Stimulated activated CD4-positive, alpha-beta T cell treated with anti-CD3 and anti-CD28 coated beads, Interleukin-12 subunit alpha, Interleukin-12 subunit beta, amount 100 ng/mL, for 4 hours (primary cell): ENCODE data around the gene RPH3AL.

Experiments
- DNase-seq: peaks from one replicate; pipeline ENCODE4 v3.0.0-alpha.2; 2020

Gene RPH3AL

GRCh38 chr17:313911-314613 lies 38.5 kb downstream of the RPH3AL start:
- no peak for DNase-seq

DNA sequence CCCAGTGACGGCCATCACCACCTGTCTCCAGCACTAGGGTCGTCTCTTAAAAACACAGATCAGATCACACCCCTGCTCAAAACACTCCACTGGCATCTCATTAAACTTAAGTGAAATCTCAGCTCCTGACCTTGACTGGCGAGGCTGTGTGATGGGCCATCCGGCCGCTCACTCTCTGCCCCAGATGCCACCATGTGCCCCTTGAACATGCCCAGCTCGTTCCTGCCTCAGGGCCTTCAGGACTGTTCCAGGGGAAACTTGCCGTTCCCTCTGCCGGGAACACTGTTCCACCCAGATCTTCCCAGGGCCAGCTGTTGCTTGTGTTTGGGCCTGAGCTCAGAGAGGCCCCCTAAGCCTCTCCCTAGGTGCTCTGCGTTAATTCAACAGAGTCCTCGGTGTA lies 39.4 kb downstream of the RPH3AL start:
- no peak for DNase-seq

GRCh38 chr17:312476-313148 lies 40.0 kb downstream of the RPH3AL start:
- DNase-seq = no peak

- DNase-seq = no peak
These were observed 41.4 kb downstream of the RPH3AL start for GRCh38 chr17:311119-311782.

GRCh38 chr17:310111-311010 lies 42.2 kb downstream of the RPH3AL start:
- no peak for DNase-seq

- DNase-seq = no peak
These were observed 43.2 kb downstream of the RPH3AL start for GRCh38 chr17:309361-309888.

GRCh38 chr17:307741-308507 lies 44.7 kb downstream of the RPH3AL start:
- DNase-seq = no peak

DNA sequence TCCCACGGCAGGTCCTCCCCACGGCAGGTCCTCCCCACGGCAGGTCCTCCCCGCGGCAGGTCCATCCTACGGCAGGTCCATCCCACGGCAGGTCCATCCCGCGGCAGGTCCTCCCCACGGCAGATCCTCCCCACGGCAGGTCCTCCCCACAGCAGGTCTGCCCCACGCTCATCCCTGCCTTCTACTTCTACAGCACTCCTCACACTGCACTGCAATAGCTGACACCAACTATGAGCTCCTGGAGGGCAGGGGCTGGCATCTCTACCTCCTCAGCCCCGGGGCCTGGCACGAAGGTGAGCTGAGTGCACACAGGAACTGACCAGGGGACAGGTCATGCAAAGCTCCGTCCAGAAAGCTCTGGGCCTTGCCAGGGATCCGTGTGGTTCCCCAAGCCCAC lies 45.3 kb downstream of the RPH3AL start:
- DNase-seq = no peak

DNA sequence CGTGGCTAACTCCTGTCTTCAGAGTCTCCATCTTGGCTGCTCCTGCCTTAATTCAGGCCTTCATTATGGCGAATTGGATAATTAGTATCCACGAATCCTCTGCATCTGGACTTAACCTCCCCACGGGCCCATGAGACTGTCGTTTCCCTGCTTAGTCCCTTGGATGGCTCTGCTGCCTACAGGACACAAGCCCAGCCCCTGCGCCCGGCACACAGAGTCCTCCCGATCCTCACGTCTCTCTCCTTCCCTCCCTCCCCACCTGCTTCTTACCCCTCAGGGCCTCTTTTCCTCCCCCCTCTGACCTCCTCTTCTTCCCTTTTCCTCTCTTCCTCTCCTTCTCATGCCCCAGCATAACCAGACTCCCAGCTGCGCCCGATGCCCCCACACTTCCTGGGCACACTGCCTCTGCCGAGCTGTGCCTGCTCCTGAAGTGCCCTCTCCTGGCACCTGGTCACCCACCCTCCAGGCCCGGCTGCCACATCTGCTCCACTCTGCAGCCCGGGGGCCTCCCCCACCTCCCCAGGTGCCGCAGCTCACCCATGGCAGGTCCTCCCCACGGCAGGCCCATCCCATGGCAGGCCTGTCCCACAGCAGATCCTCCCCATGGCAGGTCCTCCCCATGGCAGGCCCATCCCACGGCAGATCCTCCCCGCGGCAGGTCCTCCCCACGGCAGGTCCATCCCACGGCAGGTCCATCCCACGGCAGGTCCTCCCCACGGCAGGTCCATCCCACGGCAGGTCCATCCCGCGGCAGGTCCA lies 45.9 kb downstream of the RPH3AL start:
- DNase-seq = no peak

- DNase-seq = no peak
These were observed 46.5 kb downstream of the RPH3AL start for GRCh38 chr17:306116-306515.

- DNase-seq = no peak
These were observed 47.3 kb downstream of the RPH3AL start for GRCh38 chr17:305090-305976.

- DNase-seq = no peak
These were observed 48.1 kb downstream of the RPH3AL start for GRCh38 chr17:304461-304860.

DNA sequence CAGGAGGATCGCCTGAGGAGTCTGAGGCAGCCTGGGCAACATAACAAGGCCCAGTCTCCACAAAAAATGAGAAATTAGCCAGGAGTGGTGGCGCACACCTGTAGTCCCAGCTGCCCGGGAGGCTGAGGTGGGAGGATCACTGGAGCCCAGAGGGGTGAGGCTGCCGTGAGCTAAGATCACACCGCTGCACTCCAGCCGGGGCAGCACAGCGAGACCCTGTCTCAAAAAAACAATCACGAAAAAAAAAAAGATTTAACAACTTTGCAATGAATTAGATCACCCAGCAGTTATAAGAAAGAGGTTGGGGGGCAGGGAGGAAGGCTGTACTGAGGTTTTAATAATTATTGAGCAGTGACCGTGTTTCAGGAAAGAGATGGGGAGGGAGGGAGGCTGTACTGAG lies 49.4 kb downstream of the RPH3AL start:
- DNase-seq = no peak

DNA sequence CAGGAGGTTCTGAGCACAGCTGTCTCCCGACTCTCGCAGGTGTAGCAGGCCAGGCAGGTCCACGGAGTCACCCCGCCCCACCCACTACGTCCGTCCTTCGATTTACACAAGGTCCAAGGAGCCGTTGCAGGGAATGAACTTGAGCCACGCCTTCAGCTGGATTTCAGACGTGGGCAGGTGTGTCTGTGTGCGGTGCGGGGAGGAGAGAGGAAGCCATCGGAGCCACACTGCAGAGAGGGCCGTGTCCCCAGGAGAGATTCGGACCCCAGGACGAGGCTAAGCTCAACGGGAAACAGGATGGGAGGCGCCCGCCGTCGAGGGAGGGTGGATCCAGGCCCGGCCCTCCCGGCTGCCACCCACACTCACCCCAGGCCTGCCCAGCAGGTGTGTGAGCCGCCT lies 50.3 kb downstream of the RPH3AL start:
- DNase-seq = no peak

DNA sequence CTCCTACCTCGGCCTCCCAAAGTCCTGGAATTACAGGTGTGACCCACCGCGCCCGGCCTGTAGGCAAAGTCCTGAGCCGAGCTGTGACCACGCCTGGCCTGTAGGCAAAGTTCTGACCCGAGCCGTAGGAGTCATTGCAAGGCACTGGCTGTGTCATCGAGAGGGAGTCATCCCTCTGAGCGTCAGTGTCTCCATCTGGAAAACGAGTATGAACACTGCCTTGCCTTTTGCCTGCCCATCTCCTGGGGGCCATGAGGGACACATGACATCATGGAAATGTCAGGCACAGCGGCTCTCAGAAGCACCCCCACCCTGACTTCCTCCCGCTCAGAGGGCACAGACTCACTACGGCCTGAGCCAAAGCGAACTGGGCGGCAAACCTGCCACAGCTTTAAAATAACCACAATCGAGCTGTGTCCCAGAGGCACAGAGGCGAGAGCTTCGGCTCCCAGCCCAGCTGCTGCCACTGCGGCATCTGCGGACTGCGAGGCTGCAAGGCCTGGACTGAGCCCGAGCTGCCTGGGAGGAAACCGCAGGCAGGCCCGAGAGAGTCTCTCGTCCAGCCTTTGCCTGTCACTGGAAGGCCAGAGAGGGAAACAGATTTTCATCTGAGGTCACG lies 50.8 kb downstream of the RPH3AL start:
- DNase-seq = no peak

- DNase-seq = no peak
These were observed 51.7 kb downstream of the RPH3AL start for GRCh38 chr17:300881-301280.

DNA sequence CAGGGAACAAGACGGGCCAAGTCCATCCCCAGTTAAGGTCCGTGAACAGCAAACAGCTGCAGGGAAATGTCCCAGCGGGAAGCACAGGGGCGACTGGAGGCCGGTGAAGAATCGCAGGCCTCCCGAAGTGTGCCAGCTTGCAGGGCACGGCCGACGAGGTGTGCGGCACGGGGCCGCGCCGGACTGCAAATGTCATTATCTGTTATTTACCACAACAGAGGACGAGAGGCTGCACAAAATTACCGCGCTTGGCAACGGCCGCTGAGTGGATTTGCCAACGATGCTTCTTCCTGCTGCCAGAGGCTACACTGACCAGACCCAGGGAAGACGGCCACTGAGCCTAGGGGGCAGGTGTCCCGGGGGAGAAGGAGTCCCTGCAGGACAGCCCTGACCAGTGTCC lies 53.1 kb downstream of the RPH3AL start:
- no peak for DNase-seq

DNA sequence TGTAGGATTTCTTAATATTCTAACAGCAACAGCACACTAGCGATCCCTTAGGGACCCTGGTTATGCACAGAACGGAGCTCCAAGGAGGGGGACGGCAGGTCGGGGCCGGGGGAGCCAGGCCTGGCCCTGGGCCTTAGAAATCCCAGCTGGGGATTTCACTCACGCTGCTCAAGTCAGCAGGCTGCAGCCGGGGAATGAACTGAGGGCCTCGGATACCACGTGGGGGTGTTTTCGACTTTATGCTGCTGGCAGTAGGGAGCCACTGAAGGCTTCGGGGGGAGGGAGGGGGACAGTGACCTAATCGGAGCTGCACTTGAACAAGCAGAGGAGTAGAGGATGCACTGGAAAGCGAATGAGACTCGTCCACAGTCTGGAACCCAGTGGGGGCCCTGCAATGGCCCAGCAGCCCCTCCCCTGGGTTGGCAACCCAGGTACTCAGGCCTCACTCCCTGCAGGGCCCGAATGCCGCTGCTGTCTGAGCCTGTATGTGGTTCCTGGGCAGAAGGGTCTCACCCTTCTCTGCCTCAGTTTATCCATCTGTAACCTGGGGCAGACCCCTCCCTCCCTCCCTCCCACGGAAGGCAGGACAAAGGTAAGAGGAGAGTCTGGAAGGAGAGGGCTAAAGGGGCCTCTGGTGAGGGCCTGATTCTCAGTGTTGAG lies 53.7 kb downstream of the RPH3AL start:
- no peak for DNase-seq

DNA sequence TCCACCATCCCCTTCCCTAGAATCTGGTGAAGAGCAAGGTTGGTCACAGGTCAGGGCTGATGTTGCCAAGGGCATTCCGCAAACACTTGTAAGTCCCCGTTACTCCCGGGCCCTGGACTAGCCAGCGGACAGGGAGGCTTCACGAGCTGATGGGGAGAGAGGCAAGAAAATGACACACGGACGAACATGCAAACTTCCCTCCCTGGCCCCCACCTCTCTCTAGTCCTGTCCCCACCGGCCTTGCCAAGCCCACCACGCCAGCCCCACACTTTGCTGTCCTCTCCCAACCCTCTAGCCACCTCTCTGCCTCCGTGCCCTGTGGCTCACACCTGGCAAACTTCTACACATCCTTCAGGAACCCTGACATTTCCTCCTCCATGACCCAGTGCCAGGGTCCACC lies 54.8 kb downstream of the RPH3AL start:
- DNase-seq = no peak
